Measurements from ENCODE around the gene CMIP. TPM values are rescaled to one million over a fixed set of nuclear protein-coding genes. Genes with fewer than 3 reads are reported as not detected.
"Not testable (repeated sequence)": the region's sequence is repeated elsewhere in the genome, so short reads cannot be mapped to it uniquely, and the experiment has no call there.

The CMIP gene
- total RNA-seq, 2 experiments from 2014 or later, result 35.0 to 36.6 TPM

GRCh38 chr16:81575834-81576233 lies 131.2 kb downstream of the CMIP start:
- H3K27ac Mint-ChIP-seq, result no peak overlapping the region
- no peak overlapping the region for H3K4me3 Mint-ChIP-seq
- H3K27me3 Mint-ChIP-seq, result no peaks in the 10 kb centered on the region
- no peaks in the 10 kb centered on the region for H3K36me3 Mint-ChIP-seq
- CTCF ChIA-PET, result no interaction called here
- DNase-seq, result no peak
- POLR2A ChIA-PET, result no interaction called here
- no peaks in the 10 kb centered on the region for H3K9me3 Mint-ChIP-seq
- no peaks in the 10 kb centered on the region for H3K4me1 Mint-ChIP-seq (ENCODE audit: low read depth)
- intact Hi-C loops (cut with micrococcal nuclease), result loop anchor here (1.0 kb wide), 1 partner anchor 10 kb away; no protein-coding TSS in a partner anchor

GRCh38 chr16:81576696-81577095 lies 132.1 kb downstream of the CMIP start:
- POLR2A ChIA-PET, result no interaction called here
- Mint-ChIP-seq H3K27ac (no peak overlapping the region), H3K36me3 (no peaks in the 10 kb centered on the region), H3K9me3 (no peaks in the 10 kb centered on the region), H3K4me3 (no peak overlapping the region), H3K27me3 (no peaks in the 10 kb centered on the region), H3K4me1 (ENCODE audit: low read depth) (no peaks in the 10 kb centered on the region)
- intact Hi-C loops (cut with micrococcal nuclease), result loop anchor here (1.0 kb wide), 1 partner anchor 10 kb away; no protein-coding TSS in a partner anchor
- CTCF ChIA-PET, result no interaction called here
- no peak for DNase-seq

GRCh38 chr16:81577272-81577671 lies 132.7 kb downstream of the CMIP start:
- H3K27me3 Mint-ChIP-seq; CTCF ChIA-PET; H3K9me3 Mint-ChIP-seq; POLR2A ChIA-PET; H3K27ac Mint-ChIP-seq; H3K36me3 Mint-ChIP-seq; DNase-seq; H3K4me1 Mint-ChIP-seq (ENCODE audit: low read depth); H3K4me3 Mint-ChIP-seq; intact Hi-C loops (cut with micrococcal nuclease): not testable (repeated sequence)

GRCh38 chr16:81578076-81578475 lies 133.5 kb downstream of the CMIP start:
- Mint-ChIP-seq H3K36me3 (no peaks in the 10 kb centered on the region), H3K4me1 (ENCODE audit: low read depth) (no peaks in the 10 kb centered on the region), H3K4me3 (no peak overlapping the region), H3K27ac (no peak overlapping the region), H3K27me3 (no peaks in the 10 kb centered on the region), H3K9me3 (no peaks in the 10 kb centered on the region)
- intact Hi-C loops (cut with micrococcal nuclease), result no loop called here
- DNase-seq, result no peak
- CTCF ChIA-PET, result no interaction called here
- POLR2A ChIA-PET, result no interaction called here

DNA sequence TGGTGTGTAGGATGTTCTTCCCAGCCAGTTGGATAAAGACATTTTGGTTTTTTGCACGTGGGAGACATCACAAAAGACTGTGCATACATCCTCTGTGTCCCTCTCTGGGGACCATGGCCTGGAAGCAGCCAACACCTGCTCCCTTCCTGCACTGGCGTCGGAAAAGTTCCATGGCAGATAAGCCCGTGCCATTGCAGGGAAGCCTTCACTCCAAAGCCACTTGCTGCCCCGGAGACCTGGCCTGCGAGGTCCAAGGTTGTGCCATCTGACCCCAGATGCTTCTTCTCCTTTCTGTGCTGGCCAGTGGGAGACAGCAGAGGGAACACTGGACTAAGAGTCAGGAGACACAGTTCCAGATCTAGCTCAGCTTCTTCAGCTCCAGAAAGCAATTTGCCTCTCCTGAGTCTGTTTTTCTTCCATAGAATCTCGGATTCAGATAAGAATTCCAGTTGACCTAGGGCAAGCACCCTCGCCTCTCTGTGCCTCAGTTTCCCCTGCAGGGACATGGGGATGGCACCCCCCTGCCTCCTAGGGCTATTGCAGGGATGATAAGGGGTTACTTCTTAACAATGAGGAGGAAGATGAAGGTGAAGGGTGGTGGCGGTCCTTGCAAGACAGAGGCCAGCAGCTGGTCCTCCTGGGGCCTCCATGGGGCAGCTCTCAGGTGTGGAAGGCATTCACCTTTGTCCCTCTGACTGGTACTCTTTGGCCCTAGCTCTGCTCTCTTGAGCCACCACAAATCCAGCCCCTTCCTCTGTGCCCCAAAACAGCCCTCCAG lies 134.2 kb downstream of the CMIP start:
- no peaks in the 10 kb centered on the region for H3K9me3 Mint-ChIP-seq
- CTCF ChIA-PET, result no interaction called here

DNA sequence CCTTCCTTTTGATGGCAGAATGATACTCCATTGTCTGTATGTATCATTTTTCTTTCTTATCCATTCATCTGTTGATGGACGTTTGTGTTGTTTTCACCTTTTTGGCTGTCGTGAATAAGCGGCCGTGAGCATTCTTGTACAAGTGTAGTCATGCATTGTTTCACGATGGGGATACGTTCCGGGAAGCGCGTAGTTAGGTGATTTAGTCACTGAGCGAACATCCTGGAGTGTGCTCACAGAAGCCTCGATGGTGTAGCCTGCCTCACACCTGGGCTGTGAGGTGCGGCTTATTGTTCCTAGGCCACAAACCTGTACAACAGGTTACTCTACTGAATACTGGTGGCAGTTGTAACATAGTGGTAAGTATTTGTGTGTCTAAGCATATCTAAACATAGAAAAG lies 136.5 kb downstream of the CMIP start:
- POLR2A ChIA-PET, result no interaction called here
- no peak for DNase-seq
- intact Hi-C loops (cut with micrococcal nuclease), result no loop called here
- no peak overlapping the region for H3K4me3 Mint-ChIP-seq
- H3K36me3 Mint-ChIP-seq, result no peaks in the 10 kb centered on the region
- H3K27ac Mint-ChIP-seq, result no peak overlapping the region
- no peaks in the 10 kb centered on the region for H3K9me3 Mint-ChIP-seq
- no peaks in the 10 kb centered on the region for H3K4me1 Mint-ChIP-seq (ENCODE audit: low read depth)
- H3K27me3 Mint-ChIP-seq, result no peaks in the 10 kb centered on the region
- CTCF ChIA-PET, result no interaction called here

More for the DNA sequence above, 134.2 kb downstream of the CMIP start:
- POLR2A ChIA-PET, result no interaction called here
- H3K27me3 Mint-ChIP-seq, result no peaks in the 10 kb centered on the region
- intact Hi-C loops (cut with micrococcal nuclease), result no loop called here
- no peak for DNase-seq
- no peak overlapping the region for H3K27ac Mint-ChIP-seq
- H3K4me3 Mint-ChIP-seq, result no peak overlapping the region
- H3K4me1 Mint-ChIP-seq (ENCODE audit: low read depth), result no peaks in the 10 kb centered on the region
- H3K36me3 Mint-ChIP-seq, result no peaks in the 10 kb centered on the region

DNA sequence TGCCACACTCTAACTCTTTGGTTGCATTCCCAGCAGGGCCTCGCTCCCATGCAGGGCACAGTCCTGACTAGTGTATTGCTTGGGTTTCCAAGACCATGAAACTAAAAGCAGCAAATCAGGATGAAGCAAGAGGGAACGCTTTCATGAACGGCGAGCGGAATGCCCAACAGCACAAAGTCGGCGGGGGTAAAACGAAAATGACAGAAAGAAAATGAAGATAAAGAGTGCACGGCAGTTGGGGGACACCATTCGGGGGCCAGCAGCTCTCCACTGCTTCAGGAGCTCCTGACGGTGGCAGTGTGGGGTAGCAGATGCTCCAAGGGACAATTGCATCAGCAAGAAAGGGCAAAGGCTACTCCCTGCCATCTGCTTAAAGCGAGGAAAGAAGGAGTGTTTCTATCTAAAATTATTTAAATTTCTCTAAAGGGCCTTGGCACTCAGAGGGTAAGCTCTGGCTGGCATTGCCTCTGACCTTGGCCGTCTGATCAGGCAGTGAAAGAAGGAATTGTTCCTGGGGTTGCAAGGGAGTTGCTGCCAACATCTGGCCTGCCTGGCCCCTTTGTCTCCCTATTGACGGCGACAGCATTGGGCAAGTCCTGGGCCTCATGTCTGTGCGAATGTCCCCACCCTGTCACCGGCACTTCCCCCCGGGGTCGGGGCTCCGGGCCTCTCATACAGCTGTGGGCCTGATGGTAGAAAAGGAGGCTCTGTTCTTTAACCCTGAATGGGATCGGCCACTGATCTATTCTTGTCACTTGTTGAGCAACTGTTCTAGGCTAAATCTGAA lies 138.2 kb downstream of the CMIP start:
- no peak for DNase-seq
- H3K4me1 Mint-ChIP-seq (ENCODE audit: low read depth), result no peaks in the 10 kb centered on the region
- H3K9me3 Mint-ChIP-seq, result no peaks in the 10 kb centered on the region
- H3K4me3 Mint-ChIP-seq, result no peak overlapping the region
- CTCF ChIA-PET, result no interaction called here
- no peaks in the 10 kb centered on the region for H3K27me3 Mint-ChIP-seq
- H3K27ac Mint-ChIP-seq, result no peak overlapping the region
- POLR2A ChIA-PET, result no interaction called here
- intact Hi-C loops (cut with micrococcal nuclease), result no loop called here
- H3K36me3 Mint-ChIP-seq, result no peaks in the 10 kb centered on the region

GRCh38 chr16:81583893-81584631 lies 139.5 kb downstream of the CMIP start:
- intact Hi-C loops (cut with micrococcal nuclease), result no loop called here
- no peak for DNase-seq
- Mint-ChIP-seq H3K27ac (no peak overlapping the region), H3K4me3 (no peak overlapping the region), H3K27me3 (no peaks in the 10 kb centered on the region), H3K36me3 (no peaks in the 10 kb centered on the region), H3K9me3 (no peaks in the 10 kb centered on the region), H3K4me1 (ENCODE audit: low read depth) (peaks cover 4% of the 10 kb centered on the region)
- CTCF ChIA-PET, result no interaction called here
- POLR2A ChIA-PET, result no interaction called here

DNA sequence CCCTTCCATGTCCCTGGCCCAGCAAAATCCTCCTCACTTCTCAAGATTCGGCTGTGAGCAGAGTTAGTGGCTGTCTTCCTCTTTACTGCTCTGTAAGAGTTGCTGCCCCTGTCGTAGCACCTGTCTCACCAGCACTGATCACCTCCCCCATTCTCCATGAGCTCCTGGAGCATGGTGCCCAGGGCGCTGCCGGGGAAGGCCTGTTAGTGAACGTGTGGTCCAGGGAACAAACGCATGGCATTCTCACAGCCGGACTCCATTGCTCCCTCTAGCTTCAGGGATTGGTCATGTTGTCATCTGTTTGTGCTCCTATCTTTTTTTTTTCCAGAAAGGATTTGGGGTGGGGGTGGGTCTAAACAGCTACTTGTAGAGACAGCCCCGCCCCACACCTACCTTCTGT lies 141.2 kb downstream of the CMIP start:
- ChIA-PET POLR2A (no interaction called here), CTCF (no interaction called here)
- intact Hi-C loops (cut with micrococcal nuclease), result loop anchor here (1.0 kb wide), 1 partner anchor 9 kb away; no protein-coding TSS in a partner anchor
- Mint-ChIP-seq H3K4me3 (no peak overlapping the region), H3K27me3 (no peaks in the 10 kb centered on the region), H3K4me1 (ENCODE audit: low read depth) (peaks cover 4% of the 10 kb centered on the region), H3K9me3 (no peaks in the 10 kb centered on the region), H3K27ac (no peak overlapping the region), H3K36me3 (no peaks in the 10 kb centered on the region)
- DNase-seq, result no peak

- Mint-ChIP-seq H3K4me3 (no peak overlapping the region), H3K4me1 (ENCODE audit: low read depth) (peaks cover 4% of the 10 kb centered on the region), H3K9me3 (no peaks in the 10 kb centered on the region), H3K27me3 (no peaks in the 10 kb centered on the region), H3K27ac (no peak overlapping the region), H3K36me3 (no peaks in the 10 kb centered on the region)
- ChIA-PET POLR2A (no interaction called here), CTCF (interaction anchor here (0.8 kb wide), 1 partner anchor 111 kb away, joined by 3 read pairs; no protein-coding TSS in a partner anchor)
- no peak for DNase-seq
- intact Hi-C loops (cut with micrococcal nuclease), result loop anchor here (1.0 kb wide), 1 partner anchor 10 kb away; no protein-coding TSS in a partner anchor
Measured at GRCh38 chr16:81586417-81586816, 141.8 kb downstream of the CMIP start.

DNA sequence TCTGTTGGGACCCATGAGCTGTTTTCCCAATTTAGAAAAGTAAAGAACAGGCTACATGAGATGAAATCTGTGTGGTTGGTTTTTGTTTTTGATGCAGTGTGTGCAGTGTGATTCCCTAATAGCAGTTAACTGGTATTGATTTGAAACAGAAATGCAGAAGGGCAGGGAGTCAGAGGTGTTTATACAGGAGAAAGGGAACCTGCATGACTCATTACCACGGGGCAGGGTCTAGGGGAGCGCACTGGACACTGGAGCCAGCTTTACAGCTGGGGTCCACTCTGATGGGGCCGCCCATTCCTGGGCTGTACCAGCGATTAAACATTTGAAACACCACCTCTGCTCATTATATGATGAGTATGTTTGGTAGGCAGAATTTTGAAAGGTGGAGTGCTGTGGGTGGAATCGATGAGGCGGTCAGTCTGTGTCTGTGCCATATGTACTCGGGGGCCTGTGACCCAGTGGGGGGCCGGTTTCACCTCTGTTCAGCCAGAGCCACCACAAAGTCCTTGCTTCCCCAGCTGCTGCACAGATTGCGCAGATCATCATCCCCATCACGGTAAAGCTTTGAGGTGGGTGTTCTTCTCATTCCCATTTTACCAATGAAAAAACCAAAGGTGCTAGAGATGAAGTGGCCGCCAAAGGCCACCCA lies 142.5 kb downstream of the CMIP start:
- Mint-ChIP-seq H3K27me3 (no peaks in the 10 kb centered on the region), H3K9me3 (no peaks in the 10 kb centered on the region), H3K36me3 (no peaks in the 10 kb centered on the region), H3K4me1 (ENCODE audit: low read depth) (peaks cover 4% of the 10 kb centered on the region), H3K27ac (no peak overlapping the region), H3K4me3 (no peak overlapping the region)
- POLR2A ChIA-PET, result no interaction called here
- CTCF ChIA-PET, result interaction anchor here (0.8 kb wide), 1 partner anchor 111 kb away, joined by 3 read pairs; no protein-coding TSS in a partner anchor
- no peak for DNase-seq
- intact Hi-C loops (cut with micrococcal nuclease), result loop anchor here (1.0 kb wide), 1 partner anchor 11 kb away; no protein-coding TSS in a partner anchor

DNA sequence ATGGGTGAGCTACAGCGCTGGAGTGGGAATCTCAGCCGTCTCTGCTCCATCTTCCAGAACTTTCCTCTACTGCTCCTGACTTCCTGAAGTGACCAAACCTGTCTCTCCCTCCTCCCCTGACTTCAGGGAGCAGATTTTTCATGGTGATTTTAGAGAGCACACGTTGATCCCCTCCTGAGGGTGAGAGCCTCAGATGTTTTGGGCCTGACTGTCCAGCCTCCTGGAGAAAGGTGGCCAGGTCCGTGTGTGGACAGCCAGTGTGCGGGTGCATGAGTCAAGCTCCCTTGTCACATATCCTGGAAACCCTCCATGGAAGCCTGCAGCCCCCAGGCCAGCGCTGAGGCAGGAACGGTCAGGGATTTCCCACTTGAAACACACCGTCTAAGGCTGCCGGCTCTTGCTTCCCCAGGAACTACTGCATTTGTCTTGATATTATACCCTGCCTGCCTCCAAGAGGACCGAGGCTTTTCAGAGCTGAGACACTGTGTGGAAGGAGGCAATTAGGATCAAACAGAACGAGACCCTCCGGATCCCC lies 143.1 kb downstream of the CMIP start:
- H3K27ac Mint-ChIP-seq, result no peak overlapping the region
- H3K4me3 Mint-ChIP-seq, result no peak overlapping the region
- CTCF ChIA-PET, result no interaction called here
- POLR2A ChIA-PET, result no interaction called here
- peaks cover 4% of the 10 kb centered on the region for H3K4me1 Mint-ChIP-seq (ENCODE audit: low read depth)
- intact Hi-C loops (cut with micrococcal nuclease), result no loop called here
- H3K9me3 Mint-ChIP-seq, result no peaks in the 10 kb centered on the region
- H3K27me3 Mint-ChIP-seq, result no peaks in the 10 kb centered on the region
- no peak for DNase-seq
- no peaks in the 10 kb centered on the region for H3K36me3 Mint-ChIP-seq
